HG02884 (cell line): Measurements from ENCODE around the gene CCDC81.
"Not testable (repeated sequence)": the region's sequence is repeated elsewhere in the genome, so short reads cannot be mapped to it uniquely, and the experiment has no call there.

Source experiments
- ATAC-seq: cut with Tn5 transposase; IDR thresholded peaks from one replicate; pipeline ENCODE4 v1.9.1; 2021; ENCODE audit warnings: mild to moderate bottlenecking, moderate library complexity; ENCODE audit not compliant: unreplicated experiment

Gene CCDC81

GRCh38 chr11:86374586-86374985 is at the start of gene CCDC81:
TSS of gene CCDC81 (plus strand) at chr11:86374887. CDS start at chr11:86375164, 277 bp downstream.
- ATAC-seq: no peak

DNA sequence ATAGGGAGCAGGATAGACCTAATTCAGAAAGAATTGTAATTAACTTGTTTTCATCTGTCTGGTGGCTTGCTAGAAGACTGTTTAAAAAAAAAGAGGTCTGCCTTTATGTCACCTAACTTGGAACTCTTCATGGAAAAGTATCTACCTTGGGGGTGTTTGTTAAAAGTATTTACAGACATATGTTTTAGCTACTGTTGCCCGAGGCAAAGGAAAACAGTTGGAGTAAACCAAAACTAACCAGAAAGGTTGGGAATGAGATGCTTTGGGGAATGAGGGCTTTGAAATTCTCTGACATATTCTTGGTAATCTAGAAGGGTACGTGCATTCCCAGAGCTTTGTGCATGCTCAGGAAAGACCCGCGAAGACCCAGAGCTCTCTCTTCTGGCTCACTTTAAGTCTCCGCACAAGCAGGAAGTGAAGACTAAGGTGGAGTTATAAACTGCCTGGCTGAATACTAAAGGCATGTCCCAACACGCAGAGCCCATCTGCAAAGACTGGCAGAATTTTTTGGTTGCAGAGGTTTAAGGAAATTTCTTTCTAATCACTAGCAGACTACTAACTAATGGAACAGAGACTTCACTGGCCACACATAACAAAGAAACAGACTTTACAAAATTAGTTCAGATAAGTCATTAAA is 39.4 kb upstream of the CCDC81 start:
- no peak for ATAC-seq

DNA sequence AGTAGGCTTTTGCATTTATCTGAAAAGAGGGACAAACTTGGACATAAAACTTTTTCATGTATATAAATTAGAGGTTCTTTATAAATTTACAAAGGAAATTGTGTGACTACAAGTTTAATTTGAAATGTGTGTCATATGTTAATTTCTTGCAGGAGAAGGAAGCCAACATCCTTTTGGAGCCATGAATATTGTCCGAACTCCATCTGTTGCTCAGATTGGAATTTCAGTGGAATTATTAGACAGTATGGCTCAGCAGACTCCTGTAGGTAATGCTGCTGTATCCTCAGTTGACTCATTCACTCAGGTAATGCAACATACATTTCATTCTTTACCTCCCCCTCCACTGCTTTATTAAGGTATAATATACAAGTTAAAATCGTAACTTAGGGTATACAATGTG is 37.5 kb upstream of the CCDC81 start:
- ATAC-seq: no peak

DNA sequence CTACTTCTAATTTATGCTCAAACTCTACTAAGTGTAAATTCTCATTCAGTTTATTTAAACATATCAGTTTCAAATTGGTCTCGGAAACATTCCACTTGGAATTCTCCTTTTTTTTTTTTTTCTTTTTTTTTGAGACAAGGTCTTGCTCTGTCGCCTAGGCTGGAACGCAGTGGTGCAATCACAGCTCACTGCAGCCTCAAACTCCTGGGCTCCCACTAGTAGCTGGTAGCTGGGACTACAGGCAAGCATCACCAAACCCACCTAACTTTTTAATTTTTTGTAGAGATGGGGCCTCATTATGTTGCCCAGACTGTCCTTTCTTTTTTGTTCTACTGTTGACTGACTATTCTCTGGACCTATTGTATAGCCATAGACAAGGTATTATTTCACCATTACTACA is 33.3 kb upstream of the CCDC81 start:
- no peak for ATAC-seq

- no peak for ATAC-seq
Observed at GRCh38 chr11:86346513-86346912, 28.2 kb upstream of the CCDC81 start.

- ATAC-seq: no peak
Observed at GRCh38 chr11:86355256-86355655, 19.4 kb upstream of the CCDC81 start.

DNA sequence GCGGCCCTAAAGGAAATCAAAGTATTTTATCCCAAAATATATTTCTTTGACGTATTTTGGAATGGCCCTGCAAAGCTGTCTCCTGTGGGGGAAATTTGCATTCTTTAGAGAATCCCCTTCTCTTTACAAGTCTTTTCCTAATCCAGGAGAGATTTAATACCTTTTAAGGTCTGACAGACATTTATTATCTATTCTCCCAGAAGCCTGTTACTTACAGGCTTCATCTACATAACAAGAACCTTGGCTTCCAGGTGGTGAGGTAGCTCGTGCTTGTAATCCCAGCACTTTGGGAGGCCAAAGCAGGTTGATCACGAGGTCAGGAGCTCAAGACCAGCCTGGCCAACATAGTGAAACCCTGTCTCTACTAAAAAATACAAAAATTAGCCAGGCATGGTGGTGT is 17.3 kb upstream of the CCDC81 start:
- ATAC-seq: not testable (repeated sequence)

- no peak for ATAC-seq
Observed at GRCh38 chr11:86358720-86359119, 16.0 kb upstream of the CCDC81 start.

GRCh38 chr11:86360775-86361395 is 13.8 kb upstream of the CCDC81 start:
- no peak for ATAC-seq

DNA sequence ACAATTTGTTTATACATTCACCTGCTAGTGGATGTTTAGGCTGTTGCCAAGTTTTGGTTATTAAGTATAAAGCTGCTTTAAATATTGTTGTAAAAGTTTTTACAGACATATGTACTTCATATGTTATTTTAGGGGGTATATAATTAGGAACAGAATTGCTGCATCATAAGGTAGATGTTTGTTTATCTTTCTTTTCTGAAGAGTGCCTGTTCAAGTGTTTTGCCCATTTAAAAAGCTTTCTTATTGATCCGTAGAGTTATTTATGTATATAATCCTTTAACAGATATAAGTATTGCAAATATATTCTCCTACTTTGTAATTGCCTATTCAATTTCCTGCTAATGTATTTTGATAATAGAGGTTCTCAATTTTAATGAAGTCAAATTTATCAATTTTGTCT is 11.3 kb upstream of the CCDC81 start:
- ATAC-seq: no peak

GRCh38 chr11:86365546-86365945 is 9.1 kb upstream of the CCDC81 start:
- no peak for ATAC-seq

- ATAC-seq: no peak
Observed at GRCh38 chr11:86369668-86370067, 5.0 kb upstream of the CCDC81 start.

DNA sequence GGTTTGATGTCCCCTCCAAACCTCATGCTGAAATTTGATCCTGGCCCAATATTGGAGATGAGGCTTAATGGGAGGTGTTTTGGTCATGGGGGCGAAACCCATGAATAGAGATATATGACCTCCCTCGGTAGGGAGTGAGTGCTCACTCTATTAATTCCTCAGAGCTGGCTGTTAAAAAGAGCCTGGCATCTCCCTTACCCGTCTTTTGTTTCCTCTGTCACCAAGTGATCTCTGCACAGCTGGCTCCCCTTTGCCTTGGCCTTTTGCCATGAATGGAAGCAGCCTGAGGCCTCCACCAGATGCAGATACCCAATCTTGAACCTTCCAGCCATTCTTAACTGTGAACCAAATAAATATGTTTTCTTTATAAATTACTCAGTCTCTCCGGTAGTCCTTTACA is 4.5 kb upstream of the CCDC81 start:
- ATAC-seq: no peak

- ATAC-seq: no peak
Observed at GRCh38 chr11:86370922-86371594, 3.6 kb upstream of the CCDC81 start.

DNA sequence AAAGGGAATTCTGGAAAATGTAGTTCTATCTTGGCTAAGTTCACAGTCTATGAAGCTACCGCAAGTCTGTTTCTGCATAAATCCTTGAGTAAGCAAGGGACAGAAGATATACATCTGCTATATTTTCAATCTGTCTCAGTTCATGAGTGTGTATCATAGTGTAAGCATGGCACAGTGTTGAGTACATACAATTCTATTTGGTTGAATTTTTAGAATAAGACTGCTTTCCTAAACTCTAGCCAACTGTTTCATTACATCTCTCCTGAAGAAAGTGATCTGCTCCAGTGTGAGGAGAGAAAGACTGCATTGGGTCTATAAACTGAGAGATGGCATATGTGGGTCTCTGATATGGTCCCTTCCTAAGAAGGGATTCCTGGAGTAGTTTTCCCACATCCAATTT is 2.6 kb upstream of the CCDC81 start:
- no peak for ATAC-seq

DNA sequence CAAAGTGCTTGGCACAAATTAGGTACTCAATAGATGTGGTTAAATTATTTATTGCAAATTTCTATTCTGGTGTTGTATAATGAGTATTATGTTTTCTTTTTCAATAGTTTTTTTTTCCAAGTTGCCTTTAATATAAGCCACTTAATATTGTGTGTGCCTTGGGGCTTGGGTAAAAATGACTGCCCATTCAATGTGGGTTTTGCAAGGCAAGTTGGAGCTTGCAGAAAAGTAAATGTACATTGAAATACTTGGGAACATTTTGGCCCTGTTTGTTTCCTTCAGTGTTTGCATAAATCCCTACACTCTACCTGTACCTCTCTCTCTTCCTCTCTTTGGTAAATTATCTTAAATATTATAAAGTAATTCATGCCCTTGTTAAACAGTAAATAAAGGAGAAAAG is 2.1 kb upstream of the CCDC81 start:
- ATAC-seq: no peak

DNA sequence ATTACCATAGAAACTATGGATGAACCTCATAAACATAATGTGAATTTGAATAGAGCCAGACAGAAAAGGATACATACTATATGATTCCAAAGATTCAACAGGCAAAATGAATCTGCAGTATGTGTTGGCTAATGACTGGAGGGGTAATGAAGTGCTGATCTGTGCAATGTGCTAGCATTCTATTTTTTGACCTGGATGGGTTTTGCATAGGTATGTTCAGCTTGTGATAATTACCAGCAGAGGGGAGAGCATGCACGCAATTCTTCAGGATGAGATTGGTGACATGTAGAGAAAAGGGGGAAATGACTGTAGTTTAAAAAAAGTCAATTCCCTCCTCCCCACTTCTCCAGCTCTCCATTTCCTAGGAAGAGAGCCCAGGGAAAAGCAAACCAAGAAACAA is 618 bp upstream of the CCDC81 start:
- no peak for ATAC-seq

DNA sequence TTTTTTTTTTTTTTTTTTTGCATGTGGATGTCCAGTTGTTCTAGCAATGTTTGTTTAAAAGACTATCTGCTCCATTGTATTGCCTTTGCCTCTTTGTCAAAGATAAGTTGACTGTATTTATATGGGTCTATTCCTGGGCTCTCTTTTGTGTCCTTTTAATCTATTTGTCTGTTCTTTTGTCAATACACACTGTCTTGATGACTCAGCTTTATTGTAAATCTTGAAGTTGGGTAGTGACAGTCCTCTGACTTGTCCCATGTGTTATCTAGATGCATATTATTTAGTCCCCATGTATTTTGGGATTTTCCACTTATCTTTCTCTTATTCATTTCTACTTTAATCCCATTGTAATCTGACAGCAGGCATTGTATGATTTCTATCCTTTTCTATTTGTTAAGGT is 3.3 kb downstream of the CCDC81 start:
- ATAC-seq: no peak

GRCh38 chr11:86380295-86381059 is 5.8 kb downstream of the CCDC81 start:
- ATAC-seq: no peak

GRCh38 chr11:86383041-86383955 is 8.6 kb downstream of the CCDC81 start:
- no peak for ATAC-seq

- ATAC-seq: no peak
Observed at GRCh38 chr11:86386283-86386682, 11.6 kb downstream of the CCDC81 start.
